Mesothelial cell of epicardium (in vitro differentiated cells): ENCODE measurements around the gene PRPF18. TPM values are rescaled to one million over a fixed set of nuclear protein-coding genes. Genes with fewer than 3 reads are reported as not detected.

Source experiments
- DNase-seq, 2 experiments: peaks; one replicate each; pipeline ENCODE4 v3.0.0; 2021; ENCODE audit warnings: low spot score in 2 of 2; ENCODE audit not compliant: unreplicated experiment in 2 of 2
- H3K27ac Mint-ChIP-seq: 2 replicates; pipeline ENCODE4 v1.8.0; 2021; ENCODE audit warnings: mixed read lengths
- H3K27me3 Mint-ChIP-seq: 2 replicates; pipeline ENCODE4 v1.8.0; 2021; ENCODE audit warnings: low read depth, mixed read lengths
- H3K36me3 Mint-ChIP-seq: 2 replicates; pipeline ENCODE4 v1.8.0; 2021; ENCODE audit warnings: mixed read lengths
- H3K4me1 Mint-ChIP-seq: 2 replicates; pipeline ENCODE4 v1.8.0; 2021; ENCODE audit warnings: mixed read lengths
- H3K4me3 Mint-ChIP-seq: 2 replicates; pipeline ENCODE4 v1.8.0; 2021; ENCODE audit warnings: mild to moderate bottlenecking, moderate library complexity, mixed read lengths
- H3K9me3 Mint-ChIP-seq: 2 replicates; pipeline ENCODE4 v1.8.0; 2021; ENCODE audit warnings: mixed read lengths
- total RNA-seq: library from RNA; stranded (reverse); gene quantifications from 3 replicates; pipeline ENCODE4 v1.2.1, GENCODE V29; 2021
- TF ChIP-seq, protein P1 (sequence below): fragments of 200-600 bp; sonication (generic); IDR thresholded peaks from one replicate; pipeline ENCODE4 v1.5.0; 2021; ENCODE audit warnings: antibody characterized with exemption; ENCODE audit not compliant: unreplicated experiment

The PRPF18 gene
- total RNA-seq, 1 donor from 2014 or later = 18.9 TPM

DNA sequence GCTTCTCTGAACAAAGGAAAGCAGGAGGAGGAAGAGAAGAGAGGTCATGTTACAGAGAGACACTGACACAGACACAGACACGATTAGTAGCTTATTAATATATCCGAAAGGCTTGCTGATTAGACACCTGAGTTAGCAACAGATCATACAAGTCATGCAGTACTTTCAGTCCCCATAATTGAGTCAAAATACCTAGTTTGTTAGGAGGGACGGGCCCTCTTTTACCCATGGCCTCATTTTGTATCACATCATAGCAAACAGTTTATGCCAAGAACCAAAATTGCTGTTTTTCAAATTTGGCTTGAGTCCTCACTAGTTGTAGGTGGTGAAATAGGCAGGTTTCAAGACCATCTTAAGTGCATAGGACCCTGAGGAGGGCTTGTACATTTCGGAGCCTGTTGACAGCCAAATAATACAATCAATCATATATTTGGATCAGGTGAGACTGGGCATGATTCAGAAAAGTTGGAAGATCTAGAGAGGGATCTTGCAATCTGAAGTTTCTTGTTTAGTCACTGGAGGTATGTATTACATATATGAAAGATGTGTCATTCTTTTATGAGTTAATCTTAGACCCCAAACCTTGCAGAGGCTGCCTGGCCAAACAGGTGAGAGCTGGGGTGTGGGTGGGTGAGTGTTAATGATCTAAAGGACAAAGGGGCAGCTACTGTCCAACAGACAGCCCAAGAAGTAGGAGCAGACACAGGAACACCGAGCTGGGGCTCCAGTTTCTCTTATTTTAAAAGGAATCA is 65.4 kb downstream of the PRPF18 start:
- peaks cover 41% of the 10 kb centered on the region for H3K36me3 Mint-ChIP-seq
- no peak overlapping the region for H3K4me3 Mint-ChIP-seq
- no peaks in the 10 kb centered on the region for H3K27me3 Mint-ChIP-seq
- H3K4me1 Mint-ChIP-seq = peaks cover 8% of the 10 kb centered on the region
- no peaks in the 10 kb centered on the region for H3K9me3 Mint-ChIP-seq
- no peak for DNase-seq
- no peak overlapping the region for H3K27ac Mint-ChIP-seq
- TF ChIP-seq, protein P1, sequence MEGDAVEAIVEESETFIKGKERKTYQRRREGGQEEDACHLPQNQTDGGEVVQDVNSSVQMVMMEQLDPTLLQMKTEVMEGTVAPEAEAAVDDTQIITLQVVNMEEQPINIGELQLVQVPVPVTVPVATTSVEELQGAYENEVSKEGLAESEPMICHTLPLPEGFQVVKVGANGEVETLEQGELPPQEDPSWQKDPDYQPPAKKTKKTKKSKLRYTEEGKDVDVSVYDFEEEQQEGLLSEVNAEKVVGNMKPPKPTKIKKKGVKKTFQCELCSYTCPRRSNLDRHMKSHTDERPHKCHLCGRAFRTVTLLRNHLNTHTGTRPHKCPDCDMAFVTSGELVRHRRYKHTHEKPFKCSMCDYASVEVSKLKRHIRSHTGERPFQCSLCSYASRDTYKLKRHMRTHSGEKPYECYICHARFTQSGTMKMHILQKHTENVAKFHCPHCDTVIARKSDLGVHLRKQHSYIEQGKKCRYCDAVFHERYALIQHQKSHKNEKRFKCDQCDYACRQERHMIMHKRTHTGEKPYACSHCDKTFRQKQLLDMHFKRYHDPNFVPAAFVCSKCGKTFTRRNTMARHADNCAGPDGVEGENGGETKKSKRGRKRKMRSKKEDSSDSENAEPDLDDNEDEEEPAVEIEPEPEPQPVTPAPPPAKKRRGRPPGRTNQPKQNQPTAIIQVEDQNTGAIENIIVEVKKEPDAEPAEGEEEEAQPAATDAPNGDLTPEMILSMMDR = no peak

DNA sequence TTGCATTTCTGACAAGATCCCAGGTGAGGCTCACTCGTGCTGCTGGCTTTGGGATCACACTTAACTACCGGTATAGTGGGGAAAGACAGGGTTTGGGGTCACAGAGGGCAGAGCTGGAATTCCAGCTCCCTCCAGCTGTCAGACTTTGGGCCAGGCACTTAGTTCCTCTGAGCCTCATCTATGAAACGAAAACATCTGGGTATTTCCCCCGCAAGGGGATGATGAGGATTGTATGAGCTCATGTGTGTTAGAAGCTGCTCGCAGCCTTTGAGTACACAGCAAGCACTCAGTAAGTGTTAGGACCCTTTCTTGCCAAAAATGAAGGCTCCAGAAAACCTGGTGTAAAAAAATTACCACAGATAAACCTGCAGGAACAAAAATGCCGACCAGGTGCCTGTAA is 66.1 kb downstream of the PRPF18 start:
- Mint-ChIP-seq H3K4me3 (no peak overlapping the region), H3K27me3 (no peaks in the 10 kb centered on the region), H3K4me1 (peaks cover 8% of the 10 kb centered on the region), H3K27ac (no peak overlapping the region), H3K9me3 (no peaks in the 10 kb centered on the region), H3K36me3 (peaks cover 41% of the 10 kb centered on the region)
- TF ChIP-seq, protein P1 = no peak
- no peak for DNase-seq

DNA sequence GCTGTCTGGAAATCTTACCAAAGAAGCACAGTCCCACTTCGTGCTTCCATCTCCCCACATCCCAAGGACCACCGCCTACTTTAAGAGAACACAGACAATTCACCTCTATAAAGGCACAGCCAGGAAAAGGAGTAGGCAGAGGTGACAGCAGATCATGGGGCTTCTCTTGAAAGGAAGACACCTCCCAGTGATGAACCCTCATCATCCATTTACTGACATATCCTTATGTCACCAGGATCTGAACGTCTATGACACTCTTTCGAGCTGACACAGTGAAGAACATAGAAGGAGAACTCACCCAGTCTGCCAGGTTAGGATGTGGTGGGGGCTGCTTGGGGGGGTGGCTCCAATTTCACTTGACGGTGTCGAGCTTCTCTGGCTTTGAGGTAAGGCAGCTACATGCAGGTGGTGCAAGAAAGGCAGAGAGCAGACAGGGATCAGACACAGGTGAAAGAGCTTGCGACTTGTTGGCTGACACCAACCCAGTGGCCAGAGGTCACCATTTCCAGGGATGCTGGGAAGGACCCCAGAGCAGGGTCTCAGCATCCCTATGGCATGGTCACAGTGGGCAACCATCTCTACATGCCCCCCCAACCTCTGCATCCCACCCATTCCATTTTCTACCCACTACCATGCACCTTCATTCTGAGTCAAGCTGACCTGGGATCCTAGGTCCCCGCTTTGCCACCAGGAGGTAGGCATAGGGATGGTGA is 67.5 kb downstream of the PRPF18 start:
- Mint-ChIP-seq H3K27ac (no peak overlapping the region), H3K27me3 (no peaks in the 10 kb centered on the region), H3K36me3 (peaks cover 33% of the 10 kb centered on the region), H3K4me1 (peaks cover 8% of the 10 kb centered on the region), H3K4me3 (no peak overlapping the region), H3K9me3 (no peaks in the 10 kb centered on the region)
- no peak for DNase-seq
- TF ChIP-seq, protein P1 = no peak

DNA sequence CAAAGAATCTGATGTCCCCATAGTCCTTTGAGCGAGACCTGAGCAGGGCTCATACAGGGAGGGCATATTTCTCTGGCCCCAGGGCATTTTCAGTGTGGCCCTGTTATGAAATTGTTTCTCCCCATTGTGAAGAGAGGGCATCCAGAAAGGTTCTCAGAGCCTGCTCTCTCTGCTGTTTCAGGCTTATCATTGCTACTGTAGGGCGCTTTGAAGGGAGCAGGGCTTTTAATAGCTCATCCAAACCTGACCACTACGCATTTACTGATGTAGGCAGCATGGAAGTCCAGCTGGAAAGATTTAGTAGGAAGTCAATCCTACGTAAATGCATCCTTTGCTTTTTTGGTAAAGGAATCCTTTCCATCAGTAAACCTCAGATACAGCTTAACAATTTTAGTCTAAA is 68.1 kb downstream of the PRPF18 start:
- peaks cover 32% of the 10 kb centered on the region for H3K36me3 Mint-ChIP-seq
- no peak overlapping the region for H3K4me3 Mint-ChIP-seq
- TF ChIP-seq, protein P1 = no peak
- no peak overlapping the region for H3K27ac Mint-ChIP-seq
- peaks cover 9% of the 10 kb centered on the region for H3K4me1 Mint-ChIP-seq
- no peaks in the 10 kb centered on the region for H3K27me3 Mint-ChIP-seq
- H3K9me3 Mint-ChIP-seq = no peaks in the 10 kb centered on the region
- DNase-seq = no peak

DNA sequence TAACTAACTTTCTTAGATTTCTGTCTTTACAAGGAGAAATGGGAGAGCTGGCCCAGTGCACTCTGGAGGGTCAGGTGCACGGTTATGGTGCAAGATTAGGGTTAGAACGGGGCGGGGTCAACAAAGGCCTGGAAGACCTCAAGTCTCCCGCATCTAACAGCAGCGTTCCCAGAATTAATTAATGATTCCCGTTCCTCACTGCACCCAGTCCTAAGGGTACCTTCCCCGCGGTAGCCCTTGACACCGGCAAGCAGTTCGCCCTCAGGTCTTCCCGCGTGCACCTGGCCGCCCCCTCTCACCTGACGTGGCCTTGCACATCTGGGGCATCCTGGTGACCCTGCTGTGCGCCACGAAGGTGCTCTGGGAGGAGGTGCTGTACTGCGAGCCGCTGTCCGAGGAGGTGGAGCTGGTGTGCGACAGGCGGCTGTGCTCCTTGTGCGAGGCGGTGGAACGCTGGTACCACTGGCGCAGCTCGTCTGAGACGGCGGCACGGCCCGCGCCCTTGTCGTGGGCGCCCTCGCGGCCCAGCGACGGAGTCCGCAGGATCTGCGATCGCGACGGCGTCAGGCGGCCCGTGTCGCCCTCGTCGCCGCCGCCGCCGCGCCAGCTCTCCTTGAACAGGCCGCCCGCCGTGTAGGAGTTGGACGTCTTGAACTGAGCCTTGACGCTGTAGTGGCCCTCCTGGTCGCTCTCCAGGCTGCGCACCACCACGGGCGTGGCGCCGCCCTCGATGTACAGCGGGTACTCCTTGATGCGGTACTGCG is 69.8 kb downstream of the PRPF18 start:
- no peak overlapping the region for H3K4me3 Mint-ChIP-seq
- TF ChIP-seq, protein P1 = no peak
- no peak overlapping the region for H3K27ac Mint-ChIP-seq
- no peak for DNase-seq
- peaks cover 36% of the 10 kb centered on the region for H3K36me3 Mint-ChIP-seq
- H3K9me3 Mint-ChIP-seq = no peaks in the 10 kb centered on the region
- no peaks in the 10 kb centered on the region for H3K27me3 Mint-ChIP-seq
- peaks cover 10% of the 10 kb centered on the region for H3K4me1 Mint-ChIP-seq
